Activated T-cell treated with anti-CD3 and anti-CD28 coated beads for 48 hours (primary cell): ENCODE results near the gene CRTAP.
"Not testable (repeated sequence)": the region's sequence is repeated elsewhere in the genome, so short reads cannot be mapped to it uniquely, and the experiment has no call there.

ENCODE experiments used
- DNase-seq: peaks from one replicate; pipeline ENCODE4 v3.0.0-alpha.2; 2020; ENCODE audit warnings: low read depth

The CRTAP gene

GRCh38 chr3:33113772-33114621, at the start of gene CRTAP:
CRTAP (plus strand) TSS chr3:33114014; CDS start chr3:33114078, 64 bp downstream.
- peak; percentile 84 for DNase-seq

GRCh38 chr3:33064929-33065328, 48.9 kb upstream of the CRTAP start:
- DNase-seq, result no peak

- no peak for DNase-seq
Measured at GRCh38 chr3:33067484-33067883, 46.3 kb upstream of the CRTAP start.

- not testable (repeated sequence) for DNase-seq
Measured at GRCh38 chr3:33069862-33070261, 44.0 kb upstream of the CRTAP start.

GRCh38 chr3:33071181-33071580, 42.6 kb upstream of the CRTAP start:
- no peak for DNase-seq

DNA sequence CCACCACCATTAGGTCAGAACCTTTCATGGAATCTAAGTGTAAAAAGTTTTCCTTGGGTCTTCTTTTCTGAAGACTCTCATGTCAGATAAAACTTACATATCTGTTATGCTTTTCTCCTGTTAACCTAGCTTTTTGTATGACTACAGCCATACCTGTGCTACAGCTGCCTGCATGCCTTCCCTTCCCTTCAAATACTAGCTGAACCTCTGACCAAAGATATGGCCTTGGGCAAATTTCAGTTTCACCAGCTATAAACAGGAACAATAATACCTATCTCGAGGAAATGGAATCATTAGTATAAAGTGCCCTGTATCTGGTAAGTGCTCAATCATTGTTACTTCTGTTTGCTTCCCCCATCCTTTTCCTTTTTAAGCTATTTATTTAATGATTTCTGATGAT, 41.9 kb upstream of the CRTAP start:
- DNase-seq, result no peak

DNA sequence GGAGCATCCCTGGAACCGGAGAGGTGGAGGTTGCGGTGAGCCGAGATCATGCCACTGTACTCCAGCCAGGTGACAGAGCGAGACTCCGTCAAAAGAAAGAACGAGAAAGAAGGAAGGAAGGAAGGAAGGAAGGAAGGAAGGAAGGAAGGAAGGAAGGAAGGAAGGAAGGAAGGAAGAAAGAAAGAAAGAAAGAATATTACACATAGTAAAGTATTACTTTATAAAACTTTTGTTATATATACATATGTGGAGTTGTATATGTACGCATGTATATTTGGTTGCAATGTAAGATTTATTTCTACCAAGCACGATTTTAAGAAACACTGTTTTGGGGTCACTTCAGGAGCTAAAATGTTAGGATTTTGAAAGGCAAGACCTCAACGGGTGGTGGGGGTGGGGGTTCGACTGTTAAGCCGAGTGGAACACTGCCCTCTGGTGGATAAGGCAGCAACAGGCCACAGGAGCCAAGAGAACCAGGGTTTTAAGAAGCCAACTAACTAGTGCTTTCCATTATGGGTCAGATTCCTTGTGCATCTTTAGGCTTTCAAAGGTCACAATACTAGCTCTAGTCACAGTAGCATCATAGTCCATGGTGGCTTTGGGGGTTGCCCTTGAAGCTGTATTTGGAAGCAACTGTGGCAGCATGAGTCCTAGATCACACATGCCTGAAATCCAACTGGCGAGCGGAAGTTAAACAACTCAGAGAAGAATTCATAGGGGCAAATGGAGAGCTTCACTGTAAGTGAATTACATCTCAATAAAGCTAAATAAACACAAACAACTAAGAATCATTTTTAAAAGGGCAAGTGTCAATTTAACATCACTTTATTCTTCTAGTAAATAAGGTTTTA, 39.4 kb upstream of the CRTAP start:
- DNase-seq, result peak; percentile 59

GRCh38 chr3:33075995-33076394, 37.8 kb upstream of the CRTAP start:
- DNase-seq, result no peak

DNA sequence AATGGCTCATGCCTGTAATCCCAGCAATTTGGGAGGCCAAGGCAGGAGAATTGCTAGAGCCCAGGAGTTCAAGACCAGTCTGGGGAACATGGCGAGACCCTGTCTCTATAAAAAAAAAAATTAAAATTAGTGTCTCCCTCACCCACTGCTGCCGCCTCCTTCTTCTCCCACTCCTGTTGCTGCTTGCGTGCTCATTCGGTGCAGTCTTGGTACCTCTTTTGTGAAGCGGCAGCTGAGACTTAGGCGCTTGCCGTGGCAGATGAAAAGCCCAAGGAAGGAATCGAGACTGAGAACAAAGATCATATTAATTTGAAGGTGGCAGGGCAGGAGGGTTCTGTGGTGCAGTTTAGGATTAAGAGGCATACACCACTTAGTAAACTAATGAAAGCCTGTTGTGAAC, 36.9 kb upstream of the CRTAP start:
- no peak for DNase-seq

GRCh38 chr3:33077976-33078375, 35.8 kb upstream of the CRTAP start:
- DNase-seq, result no peak

- not testable (repeated sequence) for DNase-seq
Measured at GRCh38 chr3:33079813-33080212, 34.0 kb upstream of the CRTAP start.

DNA sequence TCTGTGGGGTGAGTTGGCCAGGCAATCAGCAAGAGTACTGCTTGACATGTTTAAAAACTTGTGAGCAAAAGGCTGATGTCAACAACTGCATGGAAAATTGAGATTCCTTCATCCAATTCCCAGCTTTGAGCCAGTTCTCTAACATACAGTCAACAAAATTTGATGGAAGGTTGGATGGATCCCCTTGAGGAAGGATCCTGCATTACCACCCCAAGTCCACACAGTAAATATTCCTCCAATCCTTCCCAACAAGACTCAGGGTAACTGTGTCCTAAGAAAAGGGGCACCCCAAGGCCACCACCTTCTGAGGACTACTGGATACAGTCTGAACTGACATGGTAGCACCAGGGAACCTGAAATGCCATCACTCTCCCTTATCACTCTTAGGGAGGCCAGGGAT, 32.0 kb upstream of the CRTAP start:
- no peak for DNase-seq

DNA sequence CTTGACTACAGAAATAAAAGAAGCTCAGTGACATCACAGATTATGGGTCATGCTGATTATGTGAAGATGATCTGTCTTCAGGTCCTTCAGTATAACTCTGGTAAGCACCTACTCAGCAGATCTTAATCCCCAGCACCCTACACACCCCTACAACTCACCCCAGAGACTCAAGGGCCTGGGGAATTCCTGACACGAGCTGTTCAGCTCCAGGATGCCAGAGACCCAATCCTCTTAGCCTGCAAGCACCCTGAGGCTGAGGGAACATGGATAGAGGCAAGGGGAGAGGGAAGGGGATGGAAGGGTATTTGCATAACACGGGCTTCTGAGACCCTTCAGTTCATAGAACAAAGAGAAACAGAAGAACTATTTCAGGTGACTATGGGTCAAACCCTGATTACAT, 29.9 kb upstream of the CRTAP start:
- DNase-seq, result no peak

- no peak for DNase-seq
Measured at GRCh38 chr3:33088691-33089090, 25.1 kb upstream of the CRTAP start.

DNA sequence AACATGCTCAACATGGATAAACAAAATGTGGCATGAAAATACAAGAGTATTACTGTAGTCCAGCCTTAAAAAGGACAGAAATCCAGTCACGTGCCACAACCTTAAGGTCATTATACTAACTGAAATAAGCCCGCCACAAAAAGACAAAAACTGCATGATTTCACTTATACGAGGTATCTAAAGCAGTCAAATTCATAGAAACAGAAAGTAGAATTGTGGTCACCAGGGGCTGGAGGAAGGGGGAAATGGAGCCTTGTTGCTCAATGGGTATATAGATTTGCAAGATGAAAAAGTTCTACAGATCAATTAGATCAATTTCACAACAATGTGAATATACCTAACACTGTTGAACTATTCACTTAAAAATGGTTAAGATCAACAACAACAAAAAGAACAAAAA, 24.3 kb upstream of the CRTAP start:
- no peak for DNase-seq

- no peak for DNase-seq
Measured at GRCh38 chr3:33091746-33092145, 22.1 kb upstream of the CRTAP start.

DNA sequence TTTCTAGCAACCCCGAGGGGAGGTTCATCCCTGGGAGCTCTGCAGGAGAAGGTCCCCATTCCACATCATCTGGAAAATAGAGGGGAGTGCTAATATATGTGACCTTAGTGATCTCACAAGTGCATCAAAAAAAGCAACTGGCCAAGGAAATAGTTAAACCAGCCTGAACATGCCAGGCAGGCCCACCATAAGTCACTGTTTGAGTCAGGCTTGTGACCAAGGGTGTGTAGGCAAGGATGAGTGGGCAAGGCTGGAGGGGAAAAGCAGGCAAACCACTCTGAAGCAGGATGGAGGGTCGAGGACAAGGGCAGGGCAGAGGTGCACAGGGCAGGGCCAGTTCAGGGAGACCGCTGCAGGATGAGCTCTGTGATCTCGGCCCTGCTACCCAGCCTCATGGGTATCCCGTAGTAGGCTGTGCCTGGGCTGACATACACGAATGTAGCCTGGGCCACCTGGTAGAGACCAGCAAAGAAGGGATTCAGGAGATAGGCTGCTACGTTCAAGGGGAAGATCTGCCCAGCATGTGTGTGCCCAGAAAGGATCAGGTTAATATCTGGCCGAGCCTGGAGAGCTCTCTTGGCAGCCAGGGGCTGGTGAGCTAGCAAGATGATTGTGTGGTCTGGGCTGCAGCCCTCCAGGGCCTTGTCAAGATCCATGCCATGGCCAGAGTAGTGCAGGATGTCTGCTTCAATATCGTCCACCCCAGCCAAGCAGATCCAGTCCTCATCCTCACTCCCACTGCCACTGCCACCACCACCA, 21.1 kb upstream of the CRTAP start:
- DNase-seq, result no peak

- DNase-seq, result no peak
Measured at GRCh38 chr3:33093847-33094246, 20.0 kb upstream of the CRTAP start.

DNA sequence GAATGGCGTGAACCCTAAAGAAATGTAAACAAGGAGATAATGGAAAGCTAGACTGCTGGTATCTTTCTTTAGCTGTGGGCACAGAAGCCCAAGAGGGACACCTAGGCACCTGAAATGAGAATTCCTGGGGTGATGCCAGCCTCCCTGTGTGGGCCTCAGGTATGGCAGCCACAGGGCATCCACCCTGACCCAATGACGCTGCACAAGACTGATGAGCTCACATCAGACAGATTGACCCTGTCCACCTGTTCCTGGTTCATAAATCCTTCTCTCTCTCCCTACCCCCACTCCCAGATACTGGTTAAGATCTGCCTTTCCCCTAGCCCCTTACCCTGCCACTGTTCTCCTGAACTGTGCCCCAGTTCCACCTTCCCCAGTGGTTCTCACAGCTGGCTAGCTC, 18.4 kb upstream of the CRTAP start:
- DNase-seq, result no peak

DNA sequence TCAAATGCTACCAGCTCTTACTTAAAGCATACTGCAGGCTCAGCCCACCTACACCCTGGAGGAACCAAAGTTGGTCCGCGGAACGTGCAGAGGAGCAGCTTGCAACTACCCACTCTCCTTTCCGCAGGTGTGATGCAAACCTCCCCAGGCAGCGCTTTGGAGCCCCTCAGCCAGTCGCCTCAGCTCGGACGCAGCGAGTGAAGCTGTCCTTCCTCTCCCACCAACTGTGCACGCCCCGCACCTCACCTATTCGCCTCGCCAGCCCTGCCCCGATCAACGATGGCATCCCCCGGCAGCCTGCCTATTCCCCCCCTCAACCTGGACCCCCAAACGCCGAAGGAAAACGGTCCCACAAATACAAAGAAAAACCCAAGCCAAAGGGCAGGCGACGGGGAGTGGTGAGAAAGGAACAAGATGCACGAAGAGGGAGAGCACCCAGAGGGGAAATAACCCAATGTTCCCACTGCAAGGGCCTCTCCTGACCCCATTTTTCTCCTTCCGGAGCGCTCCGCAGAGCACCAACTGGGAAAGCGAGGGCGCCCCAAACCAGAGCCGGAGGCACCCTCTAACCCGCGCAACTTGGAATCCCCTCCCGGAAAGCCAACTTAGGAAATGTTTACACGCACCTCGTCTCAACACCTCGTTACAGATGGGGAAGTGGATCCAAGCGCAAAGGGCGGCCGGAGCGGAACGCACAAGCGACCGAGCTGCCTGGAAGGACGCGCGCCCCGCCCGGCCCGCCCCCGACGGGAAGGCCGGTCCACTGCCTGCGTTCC, 17.5 kb upstream of the CRTAP start:
- peak; percentile 40 for DNase-seq

GRCh38 chr3:33099109-33099645, 14.6 kb upstream of the CRTAP start:
- DNase-seq, result no peak
